ENCODE data around the gene PSMA7.

PSMA7 gene

GRCh38 chr20:62161347-62161746 is 18.2 kb upstream of the PSMA7 start:
- no peaks in the 10 kb centered on the region for H3K27me3 ChIP-seq (ENCODE audit: control insufficient read depth, insufficient read depth, low read length, poor library complexity, severe bottlenecking)
- no peak overlapping the region for H3K4me3 ChIP-seq (ENCODE audit: insufficient read depth, low read depth, low read length)
- H3K9me3 ChIP-seq (ENCODE audit: control insufficient read depth, low read length), result no peaks in the 10 kb centered on the region
- WGBS, 2 experiments, result 94 to 95% methylated on average over 17 of the region's 17 CpGs
- H3K27ac ChIP-seq (ENCODE audit: insufficient read depth, low read depth, low read length, poor library complexity, severe bottlenecking), result no peak overlapping the region
- H3K36me3 ChIP-seq (ENCODE audit: control insufficient read depth, insufficient read depth, low read length), result peaks cover 44% of the 10 kb centered on the region
- H3K4me1 ChIP-seq (ENCODE audit: control insufficient read depth, insufficient read depth, low read length), result peaks cover 6% of the 10 kb centered on the region

- H3K9me3 ChIP-seq (ENCODE audit: control insufficient read depth, low read length), result no peaks in the 10 kb centered on the region
- no peak overlapping the region for H3K4me3 ChIP-seq (ENCODE audit: insufficient read depth, low read depth, low read length)
- H3K27ac ChIP-seq (ENCODE audit: insufficient read depth, low read depth, low read length, poor library complexity, severe bottlenecking), result no peak overlapping the region
- H3K4me1 ChIP-seq (ENCODE audit: control insufficient read depth, insufficient read depth, low read length), result peaks cover 10% of the 10 kb centered on the region
- peaks cover 40% of the 10 kb centered on the region for H3K36me3 ChIP-seq (ENCODE audit: control insufficient read depth, insufficient read depth, low read length)
- WGBS, 2 experiments, result 95 to 97% methylated on average over 17 of the region's 17 CpGs
- no peaks in the 10 kb centered on the region for H3K27me3 ChIP-seq (ENCODE audit: control insufficient read depth, insufficient read depth, low read length, poor library complexity, severe bottlenecking)
Measured at GRCh38 chr20:62160876-62161275, 17.7 kb upstream of the PSMA7 start.

GRCh38 chr20:62160253-62160652 is 17.1 kb upstream of the PSMA7 start:
- H3K4me3 ChIP-seq (ENCODE audit: insufficient read depth, low read depth, low read length), result no peak overlapping the region
- 96 to 97% methylated on average over 8 of the region's 9 CpGs for whole genome bisulfite sequencing, 2 experiments
- no peak overlapping the region for H3K27ac ChIP-seq (ENCODE audit: insufficient read depth, low read depth, low read length, poor library complexity, severe bottlenecking)
- no peaks in the 10 kb centered on the region for H3K27me3 ChIP-seq (ENCODE audit: control insufficient read depth, insufficient read depth, low read length, poor library complexity, severe bottlenecking)
- no peaks in the 10 kb centered on the region for H3K9me3 ChIP-seq (ENCODE audit: control insufficient read depth, low read length)
- peaks cover 33% of the 10 kb centered on the region for H3K36me3 ChIP-seq (ENCODE audit: control insufficient read depth, insufficient read depth, low read length)
- H3K4me1 ChIP-seq (ENCODE audit: control insufficient read depth, insufficient read depth, low read length), result peaks cover 16% of the 10 kb centered on the region

- no peak overlapping the region for H3K4me3 ChIP-seq (ENCODE audit: insufficient read depth, low read depth, low read length)
- no peaks in the 10 kb centered on the region for H3K27me3 ChIP-seq (ENCODE audit: control insufficient read depth, insufficient read depth, low read length, poor library complexity, severe bottlenecking)
- 94 to 98% methylated on average over 14 of the region's 14 CpGs for WGBS, 2 experiments
- peaks cover 30% of the 10 kb centered on the region for H3K36me3 ChIP-seq (ENCODE audit: control insufficient read depth, insufficient read depth, low read length)
- H3K27ac ChIP-seq (ENCODE audit: insufficient read depth, low read depth, low read length, poor library complexity, severe bottlenecking), result no peak overlapping the region
- H3K4me1 ChIP-seq (ENCODE audit: control insufficient read depth, insufficient read depth, low read length), result peaks cover 17% of the 10 kb centered on the region
- H3K9me3 ChIP-seq (ENCODE audit: control insufficient read depth, low read length), result no peaks in the 10 kb centered on the region
Measured at GRCh38 chr20:62159839-62160238, 16.6 kb upstream of the PSMA7 start.

- Histone ChIP-seq H3K27ac (ENCODE audit: insufficient read depth, low read depth, low read length, poor library complexity, severe bottlenecking) (no peak overlapping the region), H3K9me3 (ENCODE audit: control insufficient read depth, low read length) (no peaks in the 10 kb centered on the region), H3K4me1 (ENCODE audit: control insufficient read depth, insufficient read depth, low read length) (peaks cover 17% of the 10 kb centered on the region), H3K36me3 (ENCODE audit: control insufficient read depth, insufficient read depth, low read length) (peaks cover 22% of the 10 kb centered on the region), H3K4me3 (ENCODE audit: insufficient read depth, low read depth, low read length) (no peak overlapping the region), H3K27me3 (ENCODE audit: control insufficient read depth, insufficient read depth, low read length, poor library complexity, severe bottlenecking) (no peaks in the 10 kb centered on the region)
- 95 to 97% methylated on average over 11 of the region's 11 CpGs for WGBS, 2 experiments
Measured at GRCh38 chr20:62159052-62159451, 15.9 kb upstream of the PSMA7 start.

GRCh38 chr20:62158541-62158940 is 15.3 kb upstream of the PSMA7 start:
- Histone ChIP-seq H3K4me1 (ENCODE audit: control insufficient read depth, insufficient read depth, low read length) (peaks cover 17% of the 10 kb centered on the region), H3K27ac (ENCODE audit: insufficient read depth, low read depth, low read length, poor library complexity, severe bottlenecking) (no peak overlapping the region), H3K9me3 (ENCODE audit: control insufficient read depth, low read length) (no peaks in the 10 kb centered on the region), H3K27me3 (ENCODE audit: control insufficient read depth, insufficient read depth, low read length, poor library complexity, severe bottlenecking) (no peaks in the 10 kb centered on the region), H3K36me3 (ENCODE audit: control insufficient read depth, insufficient read depth, low read length) (peaks cover 17% of the 10 kb centered on the region), H3K4me3 (ENCODE audit: insufficient read depth, low read depth, low read length) (no peak overlapping the region)
- WGBS, 2 experiments, result 96% methylated on average over 22 of the region's 22 CpGs

- H3K27ac ChIP-seq (ENCODE audit: insufficient read depth, low read depth, low read length, poor library complexity, severe bottlenecking), result no peak overlapping the region
- WGBS, 2 experiments, result 95 to 96% methylated on average over 12 of the region's 12 CpGs
Measured at GRCh38 chr20:62158088-62158400, 14.8 kb upstream of the PSMA7 start.

GRCh38 chr20:62157387-62158087 is 14.3 kb upstream of the PSMA7 start:
- H3K27ac ChIP-seq (ENCODE audit: insufficient read depth, low read depth, low read length, poor library complexity, severe bottlenecking), result no peak overlapping the region
- H3K4me3 ChIP-seq (ENCODE audit: insufficient read depth, low read depth, low read length), result no peak overlapping the region
- WGBS, 2 experiments, result 93 to 96% methylated on average over 25 of the region's 25 CpGs
- peaks cover 17% of the 10 kb centered on the region for H3K4me1 ChIP-seq (ENCODE audit: control insufficient read depth, insufficient read depth, low read length)
- H3K9me3 ChIP-seq (ENCODE audit: control insufficient read depth, low read length), result no peaks in the 10 kb centered on the region
- no peaks in the 10 kb centered on the region for H3K27me3 ChIP-seq (ENCODE audit: control insufficient read depth, insufficient read depth, low read length, poor library complexity, severe bottlenecking)
- H3K36me3 ChIP-seq (ENCODE audit: control insufficient read depth, insufficient read depth, low read length), result peaks cover 11% of the 10 kb centered on the region

More at GRCh38 chr20:62158088-62158400, 14.8 kb upstream of the PSMA7 start:
- peaks cover 15% of the 10 kb centered on the region for H3K36me3 ChIP-seq (ENCODE audit: control insufficient read depth, insufficient read depth, low read length)
- H3K4me1 ChIP-seq (ENCODE audit: control insufficient read depth, insufficient read depth, low read length), result peaks cover 17% of the 10 kb centered on the region
- no peaks in the 10 kb centered on the region for H3K9me3 ChIP-seq (ENCODE audit: control insufficient read depth, low read length)
- no peaks in the 10 kb centered on the region for H3K27me3 ChIP-seq (ENCODE audit: control insufficient read depth, insufficient read depth, low read length, poor library complexity, severe bottlenecking)
- no peak overlapping the region for H3K4me3 ChIP-seq (ENCODE audit: insufficient read depth, low read depth, low read length)

GRCh38 chr20:62156592-62157386 is 13.6 kb upstream of the PSMA7 start:
- Histone ChIP-seq H3K27ac (ENCODE audit: insufficient read depth, low read depth, low read length, poor library complexity, severe bottlenecking) (no peak overlapping the region), H3K4me3 (ENCODE audit: insufficient read depth, low read depth, low read length) (no peak overlapping the region), H3K4me1 (ENCODE audit: control insufficient read depth, insufficient read depth, low read length) (peaks cover 17% of the 10 kb centered on the region), H3K9me3 (ENCODE audit: control insufficient read depth, low read length) (no peaks in the 10 kb centered on the region), H3K27me3 (ENCODE audit: control insufficient read depth, insufficient read depth, low read length, poor library complexity, severe bottlenecking) (no peaks in the 10 kb centered on the region), H3K36me3 (ENCODE audit: control insufficient read depth, insufficient read depth, low read length) (peaks cover 10% of the 10 kb centered on the region)
- WGBS, 2 experiments, result 60 to 64% methylated on average over 24 of the region's 24 CpGs

- 88 to 95% methylated on average over 3 of the region's 3 CpGs for WGBS, 2 experiments
- peaks cover 8% of the 10 kb centered on the region for H3K36me3 ChIP-seq (ENCODE audit: control insufficient read depth, insufficient read depth, low read length)
Measured at GRCh38 chr20:62156254-62156556, 13.0 kb upstream of the PSMA7 start.

More at GRCh38 chr20:62156254-62156556, 13.0 kb upstream of the PSMA7 start:
- Histone ChIP-seq H3K4me1 (ENCODE audit: control insufficient read depth, insufficient read depth, low read length) (peaks cover 17% of the 10 kb centered on the region), H3K9me3 (ENCODE audit: control insufficient read depth, low read length) (no peaks in the 10 kb centered on the region), H3K27me3 (ENCODE audit: control insufficient read depth, insufficient read depth, low read length, poor library complexity, severe bottlenecking) (no peaks in the 10 kb centered on the region), H3K4me3 (ENCODE audit: insufficient read depth, low read depth, low read length) (no peak overlapping the region), H3K27ac (ENCODE audit: insufficient read depth, low read depth, low read length, poor library complexity, severe bottlenecking) (no peak overlapping the region)

Data from ectodermal cell (in vitro differentiated cells).